HepG2 (cell line): ENCODE measurements around the gene SNUPN. TPM values are rescaled to one million over a fixed set of nuclear protein-coding genes. Genes with fewer than 3 reads are reported as not detected.

ENCODE experiments used
- AGO1 ChIP-seq: fragments of 200-400 bp; formaldehyde crosslinking; IDR thresholded peaks from 2 replicates; pipeline ENCODE4 v1.6.1; 2017; ENCODE audit warnings: mild to moderate bottlenecking, low read depth, low read length, moderate library complexity; ENCODE audit not compliant: poor library complexity, severe bottlenecking
- ARID2 ChIP-seq: sonication (generic); formaldehyde crosslinking; IDR thresholded peaks from 2 replicates; pipeline ENCODE4 v1.8.1; 2022; ENCODE audit warnings: mild to moderate bottlenecking, missing genetic modification reagents, borderline replicate concordance
- CBX1 ChIP-seq: IDR thresholded peaks from one replicate; pipeline ENCODE4 v1.6.1; 2016; ENCODE audit warnings: antibody characterized with exemption, low read depth
- E2F1 ChIP-seq: sonication (generic); formaldehyde crosslinking; IDR thresholded peaks from 2 replicates; pipeline ENCODE4 v1.5.0; 2020; ENCODE audit warnings: missing genetic modification reagents
- FOXC1 ChIP-seq: sonication (generic); formaldehyde crosslinking; IDR thresholded peaks from 2 replicates; pipeline ENCODE4 v1.8.0; 2022; ENCODE audit warnings: mild to moderate bottlenecking, missing genetic modification reagents, borderline replicate concordance
- GFI1 ChIP-seq: sonication (generic); formaldehyde crosslinking; IDR thresholded peaks from 2 replicates; pipeline ENCODE4 v1.5.0; 2020; ENCODE audit warnings: missing genetic modification reagents, mild to moderate bottlenecking, borderline replicate concordance
- HIVEP1 ChIP-seq: sonication (generic); formaldehyde crosslinking; IDR thresholded peaks from 2 replicates; pipeline ENCODE4 v1.4.0; 2020; ENCODE audit warnings: mild to moderate bottlenecking, missing genetic modification reagents
- RCOR2 ChIP-seq: IDR thresholded peaks from 2 replicates; pipeline ENCODE4 v1.6.1; 2016; ENCODE audit warnings: missing biosample characterization, missing genetic modification reagents
- ZNF230 ChIP-seq: sonication (generic); formaldehyde crosslinking; IDR thresholded peaks from 2 replicates; pipeline ENCODE4 v1.4.0; 2020; ENCODE audit warnings: mild to moderate bottlenecking, missing genetic modification reagents
- ZNF564 ChIP-seq: sonication (generic); formaldehyde crosslinking; IDR thresholded peaks from 2 replicates; pipeline ENCODE4 v1.8.1; 2023; ENCODE audit warnings: mild to moderate bottlenecking, missing genetic modification reagents
- ZNF615 ChIP-seq: sonication (generic); formaldehyde crosslinking; IDR thresholded peaks from 2 replicates; pipeline ENCODE4 v1.5.0; 2020; ENCODE audit warnings: mild to moderate bottlenecking, missing genetic modification reagents, borderline replicate concordance
- ZNF800 ChIP-seq: sonication (generic); formaldehyde crosslinking; IDR thresholded peaks from 2 replicates; pipeline ENCODE4 v1.4.0; 2020; ENCODE audit warnings: missing genetic modification reagents
- ZUFSP ChIP-seq: sonication (generic); formaldehyde crosslinking; IDR thresholded peaks from 2 replicates; pipeline ENCODE4 v1.9.0; 2021; ENCODE audit warnings: missing genetic modification reagents, mild to moderate bottlenecking, borderline replicate concordance
- polyA plus RNA-seq, 8 experiments: library from polyadenylated mRNA; depleted of rRNA in 3 of 8; stranded (reverse) in 7 of 8; unstranded in 1 of 8; fragments of >200 nt; fragmentation: Illumina TruSeq in 4 of 8; extraction: Trizol in 4 of 8; gene quantifications; 2 replicates each; pipeline versions ENCODE4 v1.2.1 to v1.2.3, GENCODE V29; 2011 to 2016; ENCODE audit warnings: low read depth in 4 of 8, missing spikeins in 1 of 8, mixed read lengths in 1 of 8; ENCODE audit not compliant: insufficient read depth in 1 of 8
- total RNA-seq, 5 experiments: library from RNA; depleted of rRNA; stranded (reverse); fragments of >200 nt; fragmentation: Illumina TruSeq; extraction: Trizol; gene quantifications; 2 replicates each; pipeline ENCODE4 v1.2.3, GENCODE V29; 2016; ENCODE audit warnings: low read depth in 1 of 5
- TF ChIP-seq, protein P1 (sequence below): sonication (generic); formaldehyde crosslinking; IDR thresholded peaks from 2 replicates; pipeline ENCODE4 v1.4.0; 2020; ENCODE audit warnings: missing genetic modification reagents, borderline replicate concordance
- TF ChIP-seq, protein P2 (sequence below): sonication (generic); formaldehyde crosslinking; IDR thresholded peaks from 2 replicates; pipeline ENCODE4 v1.8.0; 2023; ENCODE audit warnings: mild to moderate bottlenecking, missing genetic modification reagents

SNUPN gene
- total and polyA plus RNA-seq, 2 of the 13 experiments (the other 11 are each of a cell fraction or from before 2014, with no cell fraction given) = 9.0 to 16.4 TPM

GRCh38 chr15:75625542-75626347 is at the start of gene SNUPN (continued):
- no peak for TF ChIP-seq FOXC1 (CRISPR knock-in tag)
- no peak for TF ChIP-seq ZUFSP
- TF ChIP-seq, protein P1, sequence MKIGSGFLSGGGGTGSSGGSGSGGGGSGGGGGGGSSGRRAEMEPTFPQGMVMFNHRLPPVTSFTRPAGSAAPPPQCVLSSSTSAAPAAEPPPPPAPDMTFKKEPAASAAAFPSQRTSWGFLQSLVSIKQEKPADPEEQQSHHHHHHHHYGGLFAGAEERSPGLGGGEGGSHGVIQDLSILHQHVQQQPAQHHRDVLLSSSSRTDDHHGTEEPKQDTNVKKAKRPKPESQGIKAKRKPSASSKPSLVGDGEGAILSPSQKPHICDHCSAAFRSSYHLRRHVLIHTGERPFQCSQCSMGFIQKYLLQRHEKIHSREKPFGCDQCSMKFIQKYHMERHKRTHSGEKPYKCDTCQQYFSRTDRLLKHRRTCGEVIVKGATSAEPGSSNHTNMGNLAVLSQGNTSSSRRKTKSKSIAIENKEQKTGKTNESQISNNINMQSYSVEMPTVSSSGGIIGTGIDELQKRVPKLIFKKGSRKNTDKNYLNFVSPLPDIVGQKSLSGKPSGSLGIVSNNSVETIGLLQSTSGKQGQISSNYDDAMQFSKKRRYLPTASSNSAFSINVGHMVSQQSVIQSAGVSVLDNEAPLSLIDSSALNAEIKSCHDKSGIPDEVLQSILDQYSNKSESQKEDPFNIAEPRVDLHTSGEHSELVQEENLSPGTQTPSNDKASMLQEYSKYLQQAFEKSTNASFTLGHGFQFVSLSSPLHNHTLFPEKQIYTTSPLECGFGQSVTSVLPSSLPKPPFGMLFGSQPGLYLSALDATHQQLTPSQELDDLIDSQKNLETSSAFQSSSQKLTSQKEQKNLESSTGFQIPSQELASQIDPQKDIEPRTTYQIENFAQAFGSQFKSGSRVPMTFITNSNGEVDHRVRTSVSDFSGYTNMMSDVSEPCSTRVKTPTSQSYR (CRISPR knock-in tag) = peak; percentile 90
- TF ChIP-seq ZNF615 (CRISPR knock-in tag) = no peak; the same call in 1 of the 2 replicates
- TF ChIP-seq ARID2 (CRISPR knock-in tag) = no peak
- peak; percentile 91 for TF ChIP-seq HIVEP1 (CRISPR knock-in tag)
- peak; percentile 64; the same call in 1 of the 2 replicates for TF ChIP-seq GFI1 (CRISPR knock-in tag)
- no peak for TF ChIP-seq ZNF800
- TF ChIP-seq CBX1 = no peak
- 0 out of 2 replicates have a peak, but pooled peaks have one; percentile 24 for TF ChIP-seq ZNF564 (CRISPR knock-in tag)
- TF ChIP-seq, protein P2, sequence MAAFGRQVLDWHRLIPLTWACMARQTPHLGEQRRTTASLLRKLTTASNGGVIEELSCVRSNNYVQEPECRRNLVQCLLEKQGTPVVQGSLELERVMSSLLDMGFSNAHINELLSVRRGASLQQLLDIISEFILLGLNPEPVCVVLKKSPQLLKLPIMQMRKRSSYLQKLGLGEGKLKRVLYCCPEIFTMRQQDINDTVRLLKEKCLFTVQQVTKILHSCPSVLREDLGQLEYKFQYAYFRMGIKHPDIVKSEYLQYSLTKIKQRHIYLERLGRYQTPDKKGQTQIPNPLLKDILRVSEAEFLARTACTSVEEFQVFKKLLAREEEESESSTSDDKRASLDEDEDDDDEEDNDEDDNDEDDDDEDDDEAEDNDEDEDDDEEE (CRISPR knock-in tag) = peak; percentile 74
- TF ChIP-seq ZNF230 (CRISPR knock-in tag) = peak; percentile 58; the same call in 1 of the 2 replicates
- TF ChIP-seq RCOR2 (CRISPR knock-in tag) = peak; percentile 47; the same call in 1 of the 2 replicates
- TF ChIP-seq E2F1 (CRISPR knock-in tag) = no peak; the same call in 1 of the 2 replicates
- TF ChIP-seq AGO1 = no peak
